Stimulated activated CD4-positive, alpha-beta T cell treated with anti-CD3 and anti-CD28 coated beads, Interleukin-15, amount 100 ng/mL, for 24 hours (primary cell): ENCODE results near the gene SELPLG.

Experiments used
- DNase-seq: peaks from one replicate; pipeline ENCODE4 v3.0.0-alpha.2; 2020

The SELPLG gene

GRCh38 chr12:108618079-108618952, 15.4 kb downstream of the SELPLG start:
- peak; percentile 83 for DNase-seq

- DNase-seq: peak; percentile 88
Measured at GRCh38 chr12:108616941-108617858, 16.5 kb downstream of the SELPLG start.

- no peak for DNase-seq
Measured at GRCh38 chr12:108616359-108616758, 17.3 kb downstream of the SELPLG start.

GRCh38 chr12:108615918-108616317, 17.8 kb downstream of the SELPLG start:
- DNase-seq: no peak

GRCh38 chr12:108614639-108615038, 19.1 kb downstream of the SELPLG start:
- DNase-seq: no peak

GRCh38 chr12:108614041-108614440, 19.7 kb downstream of the SELPLG start:
- DNase-seq: no peak

- no peak for DNase-seq
Measured at GRCh38 chr12:108613548-108613947, 20.1 kb downstream of the SELPLG start.

- DNase-seq: no peak
Measured at GRCh38 chr12:108612788-108613282, 20.9 kb downstream of the SELPLG start.

GRCh38 chr12:108611884-108612415, 21.7 kb downstream of the SELPLG start:
- DNase-seq: peak; percentile 70

- DNase-seq: no peak
Measured at GRCh38 chr12:108610856-108611605, 22.7 kb downstream of the SELPLG start.

GRCh38 chr12:108610336-108610815, 23.3 kb downstream of the SELPLG start:
- no peak for DNase-seq

GRCh38 chr12:108609537-108610335, 24.0 kb downstream of the SELPLG start:
- DNase-seq: no peak

- DNase-seq: no peak
Measured at GRCh38 chr12:108608616-108609015, 25.1 kb downstream of the SELPLG start.

GRCh38 chr12:108607981-108608600, 25.6 kb downstream of the SELPLG start:
- no peak for DNase-seq

GRCh38 chr12:108606492-108606891, 27.2 kb downstream of the SELPLG start:
- DNase-seq: no peak

GRCh38 chr12:108605690-108606406, 27.8 kb downstream of the SELPLG start:
- DNase-seq: no peak

- no peak for DNase-seq
Measured at GRCh38 chr12:108605000-108605689, 28.5 kb downstream of the SELPLG start.

GRCh38 chr12:108604208-108604941, 29.3 kb downstream of the SELPLG start:
- no peak for DNase-seq

- DNase-seq: no peak
Measured at GRCh38 chr12:108603743-108604142, 30.0 kb downstream of the SELPLG start.
